Esophagus muscularis mucosa (tissue), 4 donors: Measurements from ENCODE around the gene EAF1. TPM values are rescaled to one million over a fixed set of nuclear protein-coding genes. Genes with fewer than 3 reads are reported as not detected.
A peak's percentile ranks its signal among the peaks of the same experiment; 100 is the strongest.

ENCODE experiments used
- DNase-seq: peaks from one replicate; pipeline ENCODE4 v3.0.0-alpha.2; 2017; ENCODE audit errors: extremely low spot score
- H3K27ac ChIP-seq, 4 donors: fragments of 200-600 bp; sonication (generic); replicated peaks in 1 of 4; 1 replicate in 3 of 4; 2 replicates in 1 of 4; pipeline ENCODE4 v1.5.1; 2016 to 2019; ENCODE audit warnings: mild to moderate bottlenecking in 1 of 4
- H3K27me3 ChIP-seq, 4 donors: fragments of 200-600 bp; sonication (generic); one replicate each; pipeline versions ENCODE4 v1.5.1 to v1.6.0; 2016 to 2019
- H3K36me3 ChIP-seq, 4 donors: fragments of 200-600 bp; sonication (generic); one replicate each; pipeline ENCODE4 v1.5.1; 2016 to 2019
- H3K4me1 ChIP-seq, 4 donors: fragments of 200-600 bp; sonication (generic); one replicate each; pipeline ENCODE4 v1.5.1; 2016 to 2019
- H3K4me3 ChIP-seq, 4 donors: fragments of 200-600 bp; sonication (generic); 1 replicate in 2 of 4; 2 replicates in 2 of 4; pipeline ENCODE4 v1.5.1; 2016 to 2019; ENCODE audit warnings: mild to moderate bottlenecking in 4 of 4, moderate library complexity in 1 of 4
- H3K9me3 ChIP-seq, 4 donors: fragments of 200-600 bp; sonication (generic); 1 replicate in 3 of 4; 2 replicates in 1 of 4; pipeline ENCODE4 v1.5.1; 2016 to 2019
- CTCF ChIP-seq, 3 experiments: fragments of 200-600 bp in 2 of 3; fragments of 450-650 bp in 1 of 3; sonication (generic) in 2 of 3; IDR thresholded peaks; one replicate each; pipeline ENCODE4 v1.5.1; 2017 to 2019; ENCODE audit warnings: antibody characterized with exemption in 3 of 3, mild to moderate bottlenecking in 2 of 3, moderate library complexity in 1 of 3
- EP300 ChIP-seq: sonication (generic); formaldehyde crosslinking; IDR thresholded peaks from one replicate; pipeline ENCODE4 v1.6.1; 2017; ENCODE audit warnings: antibody characterized with exemption
- POLR2A ChIP-seq: fragments of 450-650 bp; IDR thresholded peaks from one replicate; pipeline ENCODE4 v1.6.1; 2017; ENCODE audit warnings: antibody characterized with exemption, moderate library complexity, mild to moderate bottlenecking, low read depth
- POLR2AphosphoS5 ChIP-seq, 2 donors: sonication (generic); formaldehyde crosslinking; IDR thresholded peaks; one replicate each; pipeline ENCODE4 v1.6.1; 2017; ENCODE audit warnings: antibody characterized with exemption in 2 of 2
- WGBS: methylation state at CpG from one replicate; pipeline ENCODE4 v1.1.5; 2018; 5-methylcytosine and 5-hydroxymethylcytosine counted together
- intact Hi-C: fragments of 100-400 bp; cut with DNase I; formaldehyde crosslinking; loops from one replicate; pipeline ENCODE4 v1.15.1; 2023
- total RNA-seq, 4 donors: library from RNA; depleted of rRNA; stranded (reverse); fragments of >200 nt; gene quantifications; one replicate each; pipeline versions ENCODE4 v1.1.0 to v1.2.1, GENCODE V29; 2016

EAF1 gene
- total RNA-seq, 4 donors from 2014 or later: 12.0 to 21.7 (median 15.4) TPM

- peak overlapping the region; percentile 72 to 93 (median 83) for H3K4me3 ChIP-seq
- H3K36me3 ChIP-seq: peaks cover 1 to 49% (median 36%) of the 10 kb centered on the region in 4 donors
- DNase-seq: no peak
- H3K4me1 ChIP-seq: peaks cover 24 to 64% (median 42%) of the 10 kb centered on the region in 4 donors
- H3K27me3 ChIP-seq: no peaks in the 10 kb centered on the region
- H3K27ac ChIP-seq: peak overlapping the region; percentile 76 to 84 (median 81)
- TF ChIP-seq POLR2A (no peak), CTCF (IDR thresholded peaks at IDR 0.05) (no peak), POLR2AphosphoS5 (IDR thresholded peaks at IDR 0.05) (no peak), EP300 (no peak)
- H3K9me3 ChIP-seq: no peaks in the 10 kb centered on the region
- intact Hi-C loops: loop anchor here (5.0 kb wide), 1 partner anchor 131 kb away; no protein-coding TSS in a partner anchor
- 48% methylated on average over 16 of the region's 16 CpGs for WGBS
Measured at GRCh38 chr3:15426579-15427118, 749 bp upstream of the EAF1 start.

GRCh38 chr3:15427981-15428380 lies 583 bp downstream of the EAF1 start:
- no peak for TF ChIP-seq CTCF (IDR thresholded peaks at IDR 0.05)
- no peak for TF ChIP-seq POLR2AphosphoS5 (IDR thresholded peaks at IDR 0.05)
- no peak for TF ChIP-seq EP300
- TF ChIP-seq POLR2A: no peak
- DNase-seq: no peak
- H3K9me3 ChIP-seq: no peaks in the 10 kb centered on the region
- under 1% methylated on average over 11 of the region's 11 CpGs for WGBS
- peak overlapping the region; percentile 72 to 93 (median 83) for H3K4me3 ChIP-seq
- no peaks in the 10 kb centered on the region for H3K27me3 ChIP-seq
- intact Hi-C loops: loop anchor here (5.0 kb wide), 1 partner anchor 129 kb away; no protein-coding TSS in a partner anchor
- peaks cover 24 to 64% (median 42%) of the 10 kb centered on the region in 4 donors for H3K4me1 ChIP-seq
- H3K27ac ChIP-seq: peak overlapping the region; percentile 76 to 84 (median 81)
- peaks cover 4 to 49% (median 28%) of the 10 kb centered on the region in 4 donors for H3K36me3 ChIP-seq

GRCh38 chr3:15428539-15428938 lies 1.1 kb downstream of the EAF1 start:
- WGBS: 13% methylated on average over 8 of the region's 9 CpGs
- H3K27me3 ChIP-seq: no peaks in the 10 kb centered on the region
- TF ChIP-seq POLR2AphosphoS5 (IDR thresholded peaks at IDR 0.05): no peak
- TF ChIP-seq EP300: no peak
- TF ChIP-seq POLR2A: no peak
- no peak for TF ChIP-seq CTCF (IDR thresholded peaks at IDR 0.05)
- H3K9me3 ChIP-seq: no peaks in the 10 kb centered on the region
- peaks cover 28 to 64% (median 42%) of the 10 kb centered on the region in 4 donors for H3K4me1 ChIP-seq
- peaks cover 4 to 49% (median 25%) of the 10 kb centered on the region in 4 donors for H3K36me3 ChIP-seq
- no peak for DNase-seq
- intact Hi-C loops: loop anchor here (5.0 kb wide), 1 partner anchor 129 kb away; no protein-coding TSS in a partner anchor
- H3K4me3 ChIP-seq: peak overlapping the region; percentile 72 to 93 (median 83)
- peak overlapping the region in 2 of 4 donors; percentile 76 to 84 for H3K27ac ChIP-seq

GRCh38 chr3:15429080-15429479 lies 1.7 kb downstream of the EAF1 start:
- 91% methylated on average over 6 of the region's 6 CpGs for WGBS
- peaks cover 4 to 49% (median 25%) of the 10 kb centered on the region in 4 donors for H3K36me3 ChIP-seq
- H3K27me3 ChIP-seq: no peaks in the 10 kb centered on the region
- H3K27ac ChIP-seq: no peak overlapping the region
- no peak for TF ChIP-seq CTCF (IDR thresholded peaks at IDR 0.05)
- no peak for TF ChIP-seq EP300
- TF ChIP-seq POLR2A: no peak
- no peak for TF ChIP-seq POLR2AphosphoS5 (IDR thresholded peaks at IDR 0.05)
- DNase-seq: no peak
- no peaks in the 10 kb centered on the region for H3K9me3 ChIP-seq
- intact Hi-C loops: loop anchor here (5.0 kb wide), 1 partner anchor 128 kb away; no protein-coding TSS in a partner anchor
- peaks cover 30 to 64% (median 42%) of the 10 kb centered on the region in 4 donors for H3K4me1 ChIP-seq
- H3K4me3 ChIP-seq: peak overlapping the region; percentile 72 to 93 (median 83)
